PC-3 (cell line): ENCODE measurements around the gene GNAI1.

Source experiments
- EZH2 ChIP-seq: fragments of 300-600 bp; sonication (generic); IDR thresholded peaks from one replicate; pipeline ENCODE4 v1.6.1; 2017; ENCODE audit warnings: antibody characterized with exemption, mild to moderate bottlenecking, low read length; ENCODE audit not compliant: unreplicated experiment
- TF ChIP-seq, protein P1 (sequence below): fragments of 300-600 bp; sonication (generic); conservative IDR thresholded peaks from 2 replicates; pipeline ENCODE4 v1.5.1; 2017; ENCODE audit warnings: antibody characterized with exemption, low read depth, mild to moderate bottlenecking, low read length

DNA sequence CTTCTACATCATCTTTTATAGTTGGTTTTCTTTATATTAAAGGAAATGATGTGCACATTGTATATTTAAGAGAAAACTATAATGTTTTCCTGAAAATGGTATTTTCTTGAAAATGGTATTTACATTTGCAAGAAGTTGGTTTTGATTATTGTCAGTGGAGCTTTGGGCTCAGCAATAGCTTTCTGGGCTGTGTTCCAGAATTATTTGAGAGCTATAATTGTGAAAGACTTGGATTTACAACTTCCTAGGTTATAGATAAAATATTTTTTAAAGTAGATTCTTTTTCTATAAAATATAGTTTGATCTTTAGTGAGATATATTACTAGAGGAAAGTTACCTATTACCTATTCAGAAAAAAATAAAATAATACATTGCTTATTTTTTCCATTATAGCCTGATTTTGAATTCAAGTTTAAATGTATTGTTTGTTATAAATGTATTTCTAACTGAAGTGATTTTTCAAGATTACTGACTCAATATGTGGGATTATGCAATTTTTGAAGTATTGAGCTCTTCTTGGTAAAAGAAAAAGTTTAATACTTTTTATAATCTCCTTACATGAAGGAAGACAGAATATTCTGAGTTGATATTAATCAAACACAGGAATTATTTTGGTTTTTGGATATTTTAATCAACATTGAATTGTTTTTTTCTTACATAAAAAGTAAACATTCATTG, 20.2 kb downstream of the GNAI1 start:
- TF ChIP-seq, protein P1, sequence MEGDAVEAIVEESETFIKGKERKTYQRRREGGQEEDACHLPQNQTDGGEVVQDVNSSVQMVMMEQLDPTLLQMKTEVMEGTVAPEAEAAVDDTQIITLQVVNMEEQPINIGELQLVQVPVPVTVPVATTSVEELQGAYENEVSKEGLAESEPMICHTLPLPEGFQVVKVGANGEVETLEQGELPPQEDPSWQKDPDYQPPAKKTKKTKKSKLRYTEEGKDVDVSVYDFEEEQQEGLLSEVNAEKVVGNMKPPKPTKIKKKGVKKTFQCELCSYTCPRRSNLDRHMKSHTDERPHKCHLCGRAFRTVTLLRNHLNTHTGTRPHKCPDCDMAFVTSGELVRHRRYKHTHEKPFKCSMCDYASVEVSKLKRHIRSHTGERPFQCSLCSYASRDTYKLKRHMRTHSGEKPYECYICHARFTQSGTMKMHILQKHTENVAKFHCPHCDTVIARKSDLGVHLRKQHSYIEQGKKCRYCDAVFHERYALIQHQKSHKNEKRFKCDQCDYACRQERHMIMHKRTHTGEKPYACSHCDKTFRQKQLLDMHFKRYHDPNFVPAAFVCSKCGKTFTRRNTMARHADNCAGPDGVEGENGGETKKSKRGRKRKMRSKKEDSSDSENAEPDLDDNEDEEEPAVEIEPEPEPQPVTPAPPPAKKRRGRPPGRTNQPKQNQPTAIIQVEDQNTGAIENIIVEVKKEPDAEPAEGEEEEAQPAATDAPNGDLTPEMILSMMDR: no peak
- TF ChIP-seq EZH2: no peak
